Peyer's patch (tissue), 4 donors: ENCODE data around the gene LMO7. TPM values are rescaled to one million over a fixed set of nuclear protein-coding genes. Genes with fewer than 3 reads are reported as not detected.
A peak's percentile ranks its signal among the peaks of the same experiment; 100 is the strongest.
"Not testable (repeated sequence)": the region's sequence is repeated elsewhere in the genome, so short reads cannot be mapped to it uniquely, and the experiment has no call there.

Source experiments
- DNase-seq, 3 donors: peaks; one replicate each; pipeline ENCODE4 v3.0.0-alpha.2; 2017 to 2019
- H3K27ac ChIP-seq, 4 donors: fragments of 200-600 bp; sonication (generic); one replicate each; pipeline ENCODE4 v1.5.1; 2016 to 2019
- H3K27me3 ChIP-seq, 2 donors: fragments of 200-600 bp; sonication (generic); one replicate each; pipeline ENCODE4 v1.5.1; 2019
- H3K36me3 ChIP-seq, 3 donors: fragments of 200-600 bp; sonication (generic); one replicate each; pipeline ENCODE4 v1.5.1; 2016 to 2019
- H3K4me1 ChIP-seq, 4 donors: fragments of 200-600 bp; sonication (generic); one replicate each; pipeline ENCODE4 v1.5.1; 2016 to 2019
- H3K4me3 ChIP-seq, 4 donors: fragments of 200-600 bp; sonication (generic); 1 replicate in 3 of 4; 2 replicates in 1 of 4; pipeline ENCODE4 v1.5.1; 2016 to 2019; ENCODE audit warnings: mild to moderate bottlenecking in 1 of 4
- H3K9me3 ChIP-seq, 4 donors: fragments of 200-600 bp; sonication (generic); one replicate each; pipeline ENCODE4 v1.5.1; 2016 to 2019; ENCODE audit warnings: mild to moderate bottlenecking in 1 of 4
- POLR2A ChIP-seq, 2 donors: fragments of 450-650 bp; IDR thresholded peaks; one replicate each; pipeline ENCODE4 v1.5.1; 2017; ENCODE audit warnings: antibody characterized with exemption in 2 of 2, mild to moderate bottlenecking in 2 of 2, moderate library complexity in 2 of 2
- total RNA-seq, 4 donors: library from RNA; depleted of rRNA; stranded (reverse); fragments of >200 nt; gene quantifications; one replicate each; pipeline ENCODE4 v1.1.0, GENCODE V29; 2016
- TF ChIP-seq, protein P1 (sequence below), 6 experiments: fragments of 450-650 bp in 4 of 6; fragments of 200-600 bp in 2 of 6; sonication (generic) in 1 of 6; IDR thresholded peaks; one replicate each; pipeline ENCODE4 v1.5.1; 2017 to 2019; ENCODE audit warnings: antibody characterized with exemption in 6 of 6, mild to moderate bottlenecking in 3 of 6, moderate library complexity in 1 of 6

The LMO7 gene
- total RNA-seq, 4 donors from 2014 or later: 74.3 to 365 (median 327) TPM

DNA sequence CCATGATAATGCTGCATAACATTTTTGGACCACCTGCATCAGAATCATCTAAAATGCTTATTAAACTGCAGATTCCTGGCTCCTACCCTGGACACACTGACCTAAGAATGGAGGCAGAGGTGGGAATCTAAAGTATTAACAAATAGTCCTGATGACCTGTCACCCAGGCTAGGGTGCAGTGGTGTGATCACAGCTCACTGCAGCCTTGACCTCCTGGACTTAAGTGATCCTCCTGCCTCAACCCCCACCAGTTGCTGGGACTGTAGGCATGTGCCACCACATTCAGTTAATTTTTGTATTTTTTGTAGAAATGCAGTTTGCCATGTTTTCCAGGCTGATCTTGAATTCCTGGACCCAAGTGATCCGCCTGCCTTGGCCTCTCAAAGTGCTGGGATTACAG, 43.3 kb downstream of the LMO7 start:
- TF ChIP-seq, protein P1, sequence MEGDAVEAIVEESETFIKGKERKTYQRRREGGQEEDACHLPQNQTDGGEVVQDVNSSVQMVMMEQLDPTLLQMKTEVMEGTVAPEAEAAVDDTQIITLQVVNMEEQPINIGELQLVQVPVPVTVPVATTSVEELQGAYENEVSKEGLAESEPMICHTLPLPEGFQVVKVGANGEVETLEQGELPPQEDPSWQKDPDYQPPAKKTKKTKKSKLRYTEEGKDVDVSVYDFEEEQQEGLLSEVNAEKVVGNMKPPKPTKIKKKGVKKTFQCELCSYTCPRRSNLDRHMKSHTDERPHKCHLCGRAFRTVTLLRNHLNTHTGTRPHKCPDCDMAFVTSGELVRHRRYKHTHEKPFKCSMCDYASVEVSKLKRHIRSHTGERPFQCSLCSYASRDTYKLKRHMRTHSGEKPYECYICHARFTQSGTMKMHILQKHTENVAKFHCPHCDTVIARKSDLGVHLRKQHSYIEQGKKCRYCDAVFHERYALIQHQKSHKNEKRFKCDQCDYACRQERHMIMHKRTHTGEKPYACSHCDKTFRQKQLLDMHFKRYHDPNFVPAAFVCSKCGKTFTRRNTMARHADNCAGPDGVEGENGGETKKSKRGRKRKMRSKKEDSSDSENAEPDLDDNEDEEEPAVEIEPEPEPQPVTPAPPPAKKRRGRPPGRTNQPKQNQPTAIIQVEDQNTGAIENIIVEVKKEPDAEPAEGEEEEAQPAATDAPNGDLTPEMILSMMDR (IDR thresholded peaks at IDR 0.05): no peak
- TF ChIP-seq POLR2A (IDR thresholded peaks at IDR 0.05): no peak

DNA sequence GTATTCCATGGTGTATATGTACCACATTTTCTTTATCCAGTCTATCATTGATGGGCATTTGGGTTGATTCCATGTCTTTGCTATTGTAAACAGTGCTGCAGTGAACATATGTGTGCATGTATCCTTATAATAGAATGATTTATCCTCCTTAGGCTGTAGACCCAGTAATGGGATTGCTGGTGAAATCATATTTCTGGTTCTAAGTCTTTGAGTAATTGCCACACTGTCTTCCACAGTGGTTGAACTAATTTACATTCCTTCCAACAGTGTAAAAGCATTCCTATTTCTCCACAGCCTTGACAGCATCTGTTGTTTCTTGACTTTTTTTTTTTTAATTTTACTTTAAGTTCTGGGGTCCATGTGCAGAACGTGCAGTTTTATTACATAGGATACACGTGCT, 44.1 kb downstream of the LMO7 start:
- H3K9me3 ChIP-seq, H3K36me3 ChIP-seq, H3K27me3 ChIP-seq, H3K4me1 ChIP-seq, H3K4me3 ChIP-seq, H3K27ac ChIP-seq, DNase-seq: not testable (repeated sequence)

More for the DNA sequence above, 43.3 kb downstream of the LMO7 start:
- Histone ChIP-seq H3K4me3 (no peak overlapping the region), H3K4me1 (no peaks in the 10 kb centered on the region), H3K36me3 (no peaks in the 10 kb centered on the region), H3K27me3 (no peaks in the 10 kb centered on the region), H3K9me3 (no peaks in the 10 kb centered on the region), H3K27ac (no peak overlapping the region)
- no peak for DNase-seq

DNA sequence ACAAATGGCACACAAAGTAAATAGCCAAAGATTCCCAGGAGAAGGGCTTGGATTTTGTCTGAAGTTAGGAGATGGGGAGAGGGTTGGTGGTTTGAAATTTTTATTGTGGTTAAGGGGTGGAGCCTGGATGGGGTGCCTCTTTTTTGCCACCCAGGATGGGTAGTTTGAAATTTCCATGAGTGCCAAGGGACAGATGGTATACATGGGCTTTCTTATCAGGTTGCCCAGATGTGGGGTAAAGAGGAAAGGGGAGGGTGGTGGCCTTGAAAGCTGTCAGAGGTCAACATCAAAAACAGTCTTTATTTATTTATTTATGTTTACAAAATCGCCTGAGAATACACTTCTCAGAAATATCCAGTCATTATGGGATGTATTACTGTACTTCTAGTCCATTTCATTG, 46.2 kb downstream of the LMO7 start:
- Histone ChIP-seq H3K27ac (no peak overlapping the region), H3K4me3 (no peak overlapping the region), H3K27me3 (no peaks in the 10 kb centered on the region), H3K9me3 (no peaks in the 10 kb centered on the region), H3K36me3 (no peaks in the 10 kb centered on the region), H3K4me1 (no peaks in the 10 kb centered on the region)
- no peak for DNase-seq
- no peak for TF ChIP-seq POLR2A (IDR thresholded peaks at IDR 0.05)
- TF ChIP-seq, protein P1 (IDR thresholded peaks at IDR 0.05): no peak

DNA sequence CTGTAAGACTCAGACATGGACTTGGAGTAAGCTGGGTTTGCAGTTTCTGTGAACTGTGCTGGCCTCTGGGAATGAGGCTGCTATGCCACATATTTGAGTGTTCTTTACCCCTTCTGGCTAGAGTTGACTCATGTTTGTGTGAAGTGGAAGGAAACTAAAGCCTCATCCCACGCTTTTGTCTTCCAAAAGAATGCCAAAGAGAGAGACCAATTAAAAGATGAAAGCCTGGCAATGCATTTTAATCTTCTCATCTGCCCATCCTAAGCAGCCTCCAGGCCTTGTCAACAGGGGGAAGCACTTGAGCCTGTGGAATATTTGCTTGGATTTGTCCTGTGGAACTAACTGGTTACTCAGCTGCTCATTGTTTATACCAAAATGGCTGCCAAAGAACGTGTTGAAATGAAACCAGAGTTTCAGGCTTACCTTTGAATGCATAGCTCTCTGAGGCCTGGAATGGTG, 49.1 kb downstream of the LMO7 start:
- Histone ChIP-seq H3K27me3 (no peaks in the 10 kb centered on the region), H3K27ac (no peak overlapping the region), H3K9me3 (no peaks in the 10 kb centered on the region), H3K4me1 (no peaks in the 10 kb centered on the region), H3K36me3 (no peaks in the 10 kb centered on the region), H3K4me3 (no peak overlapping the region)
- no peak for DNase-seq
- no peak for TF ChIP-seq POLR2A (IDR thresholded peaks at IDR 0.05)
- TF ChIP-seq, protein P1 (IDR thresholded peaks at IDR 0.05): no peak

DNA sequence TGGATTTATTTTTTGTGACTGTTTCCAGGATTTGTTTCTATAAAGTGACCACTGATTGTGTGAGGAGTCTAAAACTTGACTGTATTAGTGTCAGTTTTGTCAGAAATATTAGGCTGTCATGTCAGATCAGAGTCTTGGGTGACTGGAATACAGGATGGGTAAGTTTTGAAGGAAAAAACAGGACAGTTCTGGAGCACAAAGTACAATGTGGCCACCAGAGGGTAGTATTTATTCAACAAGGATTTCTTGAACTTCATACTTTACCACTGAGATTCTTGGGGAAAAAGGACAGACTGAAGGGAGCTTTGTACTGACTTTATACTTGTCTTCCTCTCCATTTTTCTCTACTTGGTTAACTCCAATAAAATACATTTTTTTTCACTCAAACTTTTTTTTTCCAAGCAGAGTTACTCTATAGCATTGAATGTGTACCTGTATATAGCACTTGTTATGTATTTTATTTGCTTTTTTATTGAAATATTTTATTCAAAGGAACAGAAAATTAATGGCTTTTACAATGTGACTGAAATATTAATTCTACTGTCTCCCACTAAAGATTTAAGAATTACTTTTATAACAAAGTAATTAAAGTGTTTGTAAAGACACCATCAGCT, 51.1 kb downstream of the LMO7 start:
- Histone ChIP-seq H3K27me3 (no peaks in the 10 kb centered on the region), H3K4me1 (no peaks in the 10 kb centered on the region), H3K4me3 (no peak overlapping the region), H3K36me3 (no peaks in the 10 kb centered on the region), H3K9me3 (no peaks in the 10 kb centered on the region), H3K27ac (no peak overlapping the region)
- TF ChIP-seq, protein P1 (IDR thresholded peaks at IDR 0.05): peak in 4 of 6 experiments; percentile 27 to 63 (median 56)
- no peak for TF ChIP-seq POLR2A (IDR thresholded peaks at IDR 0.05)
- DNase-seq: no peak

DNA sequence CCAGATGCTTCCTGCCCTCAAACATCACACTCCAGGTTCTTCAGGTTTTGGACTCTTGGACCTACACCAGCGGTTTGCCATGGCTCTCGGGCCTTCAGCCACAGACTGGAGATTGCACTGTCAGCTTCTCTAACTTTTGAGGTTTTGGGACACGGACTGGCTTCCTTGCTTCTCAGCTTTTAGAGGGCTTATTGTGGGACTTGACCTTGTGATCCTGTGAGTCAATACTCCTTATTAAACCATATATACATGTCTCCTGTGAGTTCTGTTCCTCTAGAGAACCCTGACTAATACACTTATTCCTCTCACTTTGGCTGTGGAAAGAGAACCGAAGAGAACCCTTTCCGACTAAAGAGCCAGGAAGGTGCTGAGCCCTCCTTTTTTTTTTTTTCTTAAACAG, 53.6 kb downstream of the LMO7 start:
- Histone ChIP-seq H3K9me3 (no peaks in the 10 kb centered on the region), H3K27me3 (no peaks in the 10 kb centered on the region), H3K4me1 (no peaks in the 10 kb centered on the region), H3K4me3 (no peak overlapping the region), H3K27ac (no peak overlapping the region), H3K36me3 (no peaks in the 10 kb centered on the region)
- no peak for TF ChIP-seq POLR2A (IDR thresholded peaks at IDR 0.05)
- TF ChIP-seq, protein P1 (IDR thresholded peaks at IDR 0.05): no peak
- no peak for DNase-seq
